GM19467 (cell line): Measurements from ENCODE around the gene ITGA6.

Experiments
- ATAC-seq: cut with Tn5 transposase; IDR thresholded peaks from one replicate; pipeline ENCODE4 v1.9.1; 2021; ENCODE audit warnings: mild to moderate bottlenecking, moderate library complexity; ENCODE audit not compliant: unreplicated experiment

The ITGA6 gene

GRCh38 chr2:172427256-172427989 is at the start of gene ITGA6:
Gene ITGA6 (plus strand): TSS chr2:172427586.
- no peak for ATAC-seq

GRCh38 chr2:172380436-172381274 is 46.7 kb upstream of the ITGA6 start:
- no peak for ATAC-seq

- ATAC-seq = no peak
Observed at GRCh38 chr2:172381275-172382027, 45.9 kb upstream of the ITGA6 start.

GRCh38 chr2:172387361-172387760 is 40.0 kb upstream of the ITGA6 start:
- ATAC-seq = no peak

- no peak for ATAC-seq
Observed at GRCh38 chr2:172389685-172390339, 37.6 kb upstream of the ITGA6 start.

GRCh38 chr2:172394002-172394401 is 33.4 kb upstream of the ITGA6 start:
- ATAC-seq = no peak

- no peak for ATAC-seq
Observed at GRCh38 chr2:172395503-172395902, 31.9 kb upstream of the ITGA6 start.

GRCh38 chr2:172397148-172397834 is 30.1 kb upstream of the ITGA6 start:
- ATAC-seq = no peak

GRCh38 chr2:172398440-172398839 is 28.9 kb upstream of the ITGA6 start:
- ATAC-seq = no peak

- ATAC-seq = no peak
Observed at GRCh38 chr2:172399765-172400164, 27.6 kb upstream of the ITGA6 start.

- ATAC-seq = no peak
Observed at GRCh38 chr2:172402198-172402597, 25.2 kb upstream of the ITGA6 start.

GRCh38 chr2:172403402-172403801 is 24.0 kb upstream of the ITGA6 start:
- no peak for ATAC-seq

GRCh38 chr2:172403881-172404468 is 23.4 kb upstream of the ITGA6 start:
- no peak for ATAC-seq

- ATAC-seq = no peak
Observed at GRCh38 chr2:172404824-172405223, 22.6 kb upstream of the ITGA6 start.

GRCh38 chr2:172405673-172406072 is 21.7 kb upstream of the ITGA6 start:
- ATAC-seq = no peak

- ATAC-seq = no peak
Observed at GRCh38 chr2:172408143-172408766, 19.1 kb upstream of the ITGA6 start.

GRCh38 chr2:172409042-172409441 is 18.3 kb upstream of the ITGA6 start:
- ATAC-seq = no peak

GRCh38 chr2:172412984-172413492 is 14.3 kb upstream of the ITGA6 start:
- no peak for ATAC-seq

- no peak for ATAC-seq
Observed at GRCh38 chr2:172415157-172415864, 12.1 kb upstream of the ITGA6 start.
